ENCODE measurements around the gene ELOVL4. TPM values are rescaled to one million over a fixed set of nuclear protein-coding genes. Genes with fewer than 3 reads are reported as not detected.

The ELOVL4 gene
- total and polyA plus RNA-seq, 2 of the 4 experiments (the other 2 are of a cell fraction): 2.2 to 2.3 TPM

DNA sequence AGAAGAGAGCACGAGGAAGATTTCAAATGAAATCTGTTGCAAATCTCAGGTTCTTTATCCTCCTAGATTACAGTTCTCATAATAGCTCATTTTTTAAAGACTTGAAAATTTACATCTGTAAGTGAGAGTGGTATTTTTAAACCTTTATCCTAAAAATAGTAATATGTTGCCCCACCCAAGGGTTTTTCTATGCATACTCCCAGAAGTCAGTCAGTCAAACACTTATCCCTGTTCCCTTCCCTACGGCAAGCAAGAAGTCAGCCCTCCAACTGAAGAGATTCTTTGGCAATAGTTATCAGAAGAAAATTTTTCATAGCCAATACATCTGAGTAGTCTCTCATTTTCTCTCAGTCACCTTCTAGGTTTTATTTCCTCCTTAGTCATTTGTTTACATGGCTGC, 24.1 kb downstream of the ELOVL4 start:
- no CpG with 5 or more reads among the region's 2 CpGs for WGBS, 2 experiments (ENCODE audit: extremely low coverage in 2 of 2, insufficient read length in 1 of 2)
- CTCF ChIA-PET: interaction anchor here (1.5 kb wide), 1 partner anchor 23 kb away, joined by 3 read pairs; no protein-coding TSS in a partner anchor
- ATAC-seq (ENCODE audit: low read depth): no peak; the same call in 1 of the 2 replicates

More for the DNA sequence above, 24.1 kb downstream of the ELOVL4 start:
- H3K23ac ChIP-seq (ENCODE audit: low read depth, low read length): no peak overlapping the region
- H4K5ac ChIP-seq (ENCODE audit: low read depth, low read length): no peak overlapping the region
- no peak overlapping the region for H3K4ac ChIP-seq (ENCODE audit: low read depth, low read length)
- no peak overlapping the region for H4K8ac ChIP-seq (ENCODE audit: low read depth in 2 of 2, low read length in 2 of 2)
- H3K9ac ChIP-seq (ENCODE audit: low read depth, low read length): no peak overlapping the region
- no peaks in the 10 kb centered on the region for H3K9me3 ChIP-seq (ENCODE audit: control insufficient read depth, insufficient read depth, low read length)
- no peak overlapping the region for H2AFZ ChIP-seq (replicated peaks; ENCODE audit: low read length, poor library complexity)
- no peak overlapping the region for H2BK15ac ChIP-seq (ENCODE audit: low read depth, low read length)
- H2BK120ac ChIP-seq (ENCODE audit: low read depth, low read length): no peak overlapping the region
- DNase-seq: no peak
- no peak overlapping the region for H3K4me3 ChIP-seq (ENCODE audit: insufficient read depth, low read depth, low read length)
- BruUV-seq (replicated peaks): no TSS peak
- no peaks in the 10 kb centered on the region for H3K36me3 ChIP-seq (ENCODE audit: control insufficient read depth, insufficient read depth, low read length)
- no peak overlapping the region for H3K4me2 ChIP-seq (ENCODE audit: low read depth, low read length)
- H3K56ac ChIP-seq (ENCODE audit: extremely low read depth, insufficient read depth, low read length): no peak overlapping the region
- intact Hi-C loops (cut with micrococcal nuclease) (no loop called here), in situ Hi-C loops (cut with MboI; ENCODE audit: low sequenced_read_pairs) (no loop called here), dilution Hi-C loops (cut with HindIII; ENCODE audit: low sequenced_read_pairs, unreplicated experiment) (no loop called here)
- H3K27me3 ChIP-seq (ENCODE audit: control insufficient read depth, insufficient read depth, low read length): no peaks in the 10 kb centered on the region
- no peak overlapping the region for H3K18ac ChIP-seq (ENCODE audit: low read depth, low read length)
- H2AK5ac ChIP-seq (ENCODE audit: low read depth, low read length): no peak overlapping the region
- H4K20me1 ChIP-seq (ENCODE audit: insufficient read depth, low read length): no peaks in the 10 kb centered on the region
- TF ChIP-seq CHD1 (IDR thresholded peaks at IDR 0.05; ENCODE audit: low read depth, low read length): no peak
- no peak for TF ChIP-seq SMC3 (IDR thresholded peaks at IDR 0.05; ENCODE audit: low read depth, low read length)
- no peak for TF ChIP-seq RFX5 (IDR thresholded peaks at IDR 0.05; ENCODE audit: low read depth, low read length)
- TF ChIP-seq MAFK (IDR thresholded peaks at IDR 0.05; ENCODE audit: low read depth, low read length): no peak
- TF ChIP-seq, protein P1, sequence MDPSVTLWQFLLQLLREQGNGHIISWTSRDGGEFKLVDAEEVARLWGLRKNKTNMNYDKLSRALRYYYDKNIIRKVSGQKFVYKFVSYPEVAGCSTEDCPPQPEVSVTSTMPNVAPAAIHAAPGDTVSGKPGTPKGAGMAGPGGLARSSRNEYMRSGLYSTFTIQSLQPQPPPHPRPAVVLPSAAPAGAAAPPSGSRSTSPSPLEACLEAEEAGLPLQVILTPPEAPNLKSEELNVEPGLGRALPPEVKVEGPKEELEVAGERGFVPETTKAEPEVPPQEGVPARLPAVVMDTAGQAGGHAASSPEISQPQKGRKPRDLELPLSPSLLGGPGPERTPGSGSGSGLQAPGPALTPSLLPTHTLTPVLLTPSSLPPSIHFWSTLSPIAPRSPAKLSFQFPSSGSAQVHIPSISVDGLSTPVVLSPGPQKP (IDR thresholded peaks at IDR 0.05; ENCODE audit: borderline replicate concordance, low read depth, low read length): no peak
- TF ChIP-seq, protein P2, sequence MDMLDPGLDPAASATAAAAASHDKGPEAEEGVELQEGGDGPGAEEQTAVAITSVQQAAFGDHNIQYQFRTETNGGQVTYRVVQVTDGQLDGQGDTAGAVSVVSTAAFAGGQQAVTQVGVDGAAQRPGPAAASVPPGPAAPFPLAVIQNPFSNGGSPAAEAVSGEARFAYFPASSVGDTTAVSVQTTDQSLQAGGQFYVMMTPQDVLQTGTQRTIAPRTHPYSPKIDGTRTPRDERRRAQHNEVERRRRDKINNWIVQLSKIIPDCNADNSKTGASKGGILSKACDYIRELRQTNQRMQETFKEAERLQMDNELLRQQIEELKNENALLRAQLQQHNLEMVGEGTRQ (IDR thresholded peaks at IDR 0.05; ENCODE audit: low read depth, low read length): no peak
- TF ChIP-seq MXI1 (IDR thresholded peaks at IDR 0.05; ENCODE audit: borderline replicate concordance, low read depth, low read length): no peak
- TF ChIP-seq RCOR1 (IDR thresholded peaks at IDR 0.05; ENCODE audit: insufficient replicate concordance, low read length): no peak
- TF ChIP-seq FOS (IDR thresholded peaks at IDR 0.05; ENCODE audit: low read depth, low read length): no peak
- TF ChIP-seq RAD21 (IDR thresholded peaks at IDR 0.05; ENCODE audit: low read length): no peak
- no peak for TF ChIP-seq NFE2L2 (IDR thresholded peaks at IDR 0.05; ENCODE audit: low read depth, low read length)
- TF ChIP-seq POLR2A (IDR thresholded peaks at IDR 0.05; ENCODE audit: low read depth, low read length): no peak
- no peak for TF ChIP-seq CEBPB (IDR thresholded peaks at IDR 0.05; ENCODE audit: low read depth, low read length)
- TF ChIP-seq, protein P3, sequence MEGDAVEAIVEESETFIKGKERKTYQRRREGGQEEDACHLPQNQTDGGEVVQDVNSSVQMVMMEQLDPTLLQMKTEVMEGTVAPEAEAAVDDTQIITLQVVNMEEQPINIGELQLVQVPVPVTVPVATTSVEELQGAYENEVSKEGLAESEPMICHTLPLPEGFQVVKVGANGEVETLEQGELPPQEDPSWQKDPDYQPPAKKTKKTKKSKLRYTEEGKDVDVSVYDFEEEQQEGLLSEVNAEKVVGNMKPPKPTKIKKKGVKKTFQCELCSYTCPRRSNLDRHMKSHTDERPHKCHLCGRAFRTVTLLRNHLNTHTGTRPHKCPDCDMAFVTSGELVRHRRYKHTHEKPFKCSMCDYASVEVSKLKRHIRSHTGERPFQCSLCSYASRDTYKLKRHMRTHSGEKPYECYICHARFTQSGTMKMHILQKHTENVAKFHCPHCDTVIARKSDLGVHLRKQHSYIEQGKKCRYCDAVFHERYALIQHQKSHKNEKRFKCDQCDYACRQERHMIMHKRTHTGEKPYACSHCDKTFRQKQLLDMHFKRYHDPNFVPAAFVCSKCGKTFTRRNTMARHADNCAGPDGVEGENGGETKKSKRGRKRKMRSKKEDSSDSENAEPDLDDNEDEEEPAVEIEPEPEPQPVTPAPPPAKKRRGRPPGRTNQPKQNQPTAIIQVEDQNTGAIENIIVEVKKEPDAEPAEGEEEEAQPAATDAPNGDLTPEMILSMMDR (conservative IDR thresholded peaks at IDR 0.05; ENCODE audit: low read depth, low read length): no peak
- TF ChIP-seq MAZ (IDR thresholded peaks at IDR 0.05; ENCODE audit: borderline replicate concordance, low read depth, low read length): no peak
- TF ChIP-seq BHLHE40 (IDR thresholded peaks at IDR 0.05; ENCODE audit: low read depth, low read length): no peak
- POLR2A ChIA-PET (ENCODE audit: unreplicated experiment): no interaction called here
- no peak overlapping the region for H4K91ac ChIP-seq (ENCODE audit: insufficient read depth, low read depth, low read length)
- no peak overlapping the region for H3K27ac ChIP-seq (ENCODE audit: insufficient read depth, low read length)
- no peak overlapping the region for H2AK9ac ChIP-seq (replicated peaks; ENCODE audit: low read depth, low read length, poor library complexity)
- no peaks in the 10 kb centered on the region for H3K9me1 ChIP-seq (ENCODE audit: insufficient read depth, low read length)
- H3K4me1 ChIP-seq (ENCODE audit: control insufficient read depth, insufficient read depth, low read length): no peaks in the 10 kb centered on the region
- peaks cover 0 to 5% of the 10 kb centered on the region in 2 experiments; a peak in 2 of 4 replicates for H3K79me1 ChIP-seq (ENCODE audit: low read depth in 1 of 2, low read length in 2 of 2)
- no peak overlapping the region for H3K14ac ChIP-seq (replicated peaks; ENCODE audit: low read depth, low read length)
- H2BK20ac ChIP-seq (ENCODE audit: low read depth, low read length): no peak overlapping the region
- no peak overlapping the region for H2BK5ac ChIP-seq (ENCODE audit: low read depth, low read length, poor library complexity, severe bottlenecking)

All from IMR-90 (cell line).